Effector memory CD4-positive, alpha-beta T cell (primary cell): ENCODE results near the gene C1QTNF8.

Experiments used
- DNase-seq, 3 donors: peaks; one replicate each; pipeline ENCODE4 v3.0.0-alpha.2; 2020
- H3K27ac ChIP-seq: 2 replicates; pipeline ENCODE4 v1.7.0; 2013; ENCODE audit warnings: mild to moderate bottlenecking, low read length, moderate library complexity; ENCODE audit not compliant: insufficient read depth, poor library complexity, severe bottlenecking
- H3K27me3 ChIP-seq: replicated peaks from 2 replicates; pipeline ENCODE4 v1.7.0; 2013; ENCODE audit warnings: mild to moderate bottlenecking, low read length; ENCODE audit not compliant: insufficient read depth, control insufficient read depth, poor library complexity, severe bottlenecking
- H3K36me3 ChIP-seq: 2 replicates; pipeline ENCODE4 v1.7.0; 2013; ENCODE audit warnings: mild to moderate bottlenecking, low read length, moderate library complexity; ENCODE audit not compliant: control insufficient read depth, insufficient read depth
- H3K4me1 ChIP-seq: 2 replicates; pipeline ENCODE4 v1.7.0; 2013; ENCODE audit warnings: low read length, mild to moderate bottlenecking; ENCODE audit not compliant: control insufficient read depth, insufficient read depth, poor library complexity, severe bottlenecking
- H3K4me3 ChIP-seq: 2 replicates; pipeline ENCODE4 v1.7.0; 2013; ENCODE audit warnings: low read length, low read depth, mild to moderate bottlenecking; ENCODE audit not compliant: insufficient read depth, poor library complexity, severe bottlenecking
- H3K9me3 ChIP-seq: 2 replicates; pipeline ENCODE4 v1.7.0; 2013; ENCODE audit warnings: mild to moderate bottlenecking, low read length, moderate library complexity; ENCODE audit not compliant: control insufficient read depth

The C1QTNF8 gene

DNA sequence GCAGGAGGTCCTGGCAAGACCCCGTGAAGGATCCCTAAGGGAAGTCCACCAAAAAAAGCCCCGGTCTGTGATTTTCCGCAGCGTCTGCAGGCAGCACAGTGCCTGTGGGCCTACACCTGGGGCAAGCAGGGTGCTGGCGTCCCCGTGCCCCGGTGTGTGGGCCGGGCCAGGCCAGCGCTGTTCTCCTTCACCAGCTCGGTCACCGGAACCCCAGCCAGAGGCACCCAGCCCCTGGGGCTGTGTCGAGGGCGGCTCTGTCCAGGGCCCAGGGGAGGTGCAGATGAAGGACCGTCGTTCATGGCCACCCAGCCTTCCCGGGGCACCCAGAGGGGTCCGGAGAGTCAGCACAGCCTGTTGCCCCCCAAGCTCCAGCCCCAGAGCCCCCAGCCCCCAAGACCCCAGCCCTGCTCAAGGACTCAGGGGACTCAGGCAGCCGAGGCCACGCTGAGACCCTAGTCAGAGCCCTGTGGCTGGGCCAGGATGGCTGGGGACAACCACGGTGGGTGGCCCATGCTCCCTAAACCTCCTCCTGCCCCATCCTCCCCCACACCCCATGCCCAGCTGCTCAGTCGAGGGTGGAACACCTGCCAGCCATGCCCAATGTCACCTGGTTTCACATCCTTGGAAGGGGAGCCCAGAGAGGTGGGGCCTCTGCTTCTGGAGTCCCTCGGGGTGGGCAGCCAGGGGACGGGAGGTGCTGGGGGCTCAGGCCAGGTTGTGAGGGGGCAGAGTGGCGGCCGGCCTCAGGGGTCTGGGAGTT lies 5.7 kb upstream of the C1QTNF8 start:
- peaks cover 9% of the 10 kb centered on the region for H3K27me3 ChIP-seq

DNA sequence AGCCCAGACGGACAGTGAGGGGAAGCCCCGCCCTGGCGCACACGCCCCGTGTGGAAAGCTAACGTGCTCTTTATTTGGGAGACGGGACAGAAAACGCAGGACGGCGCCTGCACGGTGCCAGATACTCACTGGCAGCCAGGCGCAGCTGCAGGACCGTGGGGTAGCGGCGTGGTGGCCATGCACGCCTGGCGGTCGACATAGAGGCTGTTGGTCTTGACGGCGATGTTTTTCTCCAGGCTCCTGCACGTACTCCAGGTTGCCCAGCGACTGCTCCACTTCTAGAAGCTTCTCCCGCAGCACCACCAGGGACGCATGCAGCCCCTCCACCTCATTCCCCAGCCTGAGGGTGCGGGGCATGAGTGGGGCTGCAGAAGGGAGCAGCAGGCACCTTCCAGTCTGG lies 5.1 kb upstream of the C1QTNF8 start:
- DNase-seq, result no peak
- Histone ChIP-seq H3K27me3 (peaks cover 9% of the 10 kb centered on the region), H3K9me3 (no peaks in the 10 kb centered on the region), H3K27ac (no peak overlapping the region), H3K4me3 (no peak overlapping the region), H3K4me1 (peaks cover 4% of the 10 kb centered on the region), H3K36me3 (no peaks in the 10 kb centered on the region)

More for the DNA sequence above, 5.7 kb upstream of the C1QTNF8 start:
- Histone ChIP-seq H3K36me3 (no peaks in the 10 kb centered on the region), H3K27ac (no peak overlapping the region), H3K4me3 (no peak overlapping the region), H3K4me1 (peaks cover 4% of the 10 kb centered on the region), H3K9me3 (no peaks in the 10 kb centered on the region)
- DNase-seq, result no peak

DNA sequence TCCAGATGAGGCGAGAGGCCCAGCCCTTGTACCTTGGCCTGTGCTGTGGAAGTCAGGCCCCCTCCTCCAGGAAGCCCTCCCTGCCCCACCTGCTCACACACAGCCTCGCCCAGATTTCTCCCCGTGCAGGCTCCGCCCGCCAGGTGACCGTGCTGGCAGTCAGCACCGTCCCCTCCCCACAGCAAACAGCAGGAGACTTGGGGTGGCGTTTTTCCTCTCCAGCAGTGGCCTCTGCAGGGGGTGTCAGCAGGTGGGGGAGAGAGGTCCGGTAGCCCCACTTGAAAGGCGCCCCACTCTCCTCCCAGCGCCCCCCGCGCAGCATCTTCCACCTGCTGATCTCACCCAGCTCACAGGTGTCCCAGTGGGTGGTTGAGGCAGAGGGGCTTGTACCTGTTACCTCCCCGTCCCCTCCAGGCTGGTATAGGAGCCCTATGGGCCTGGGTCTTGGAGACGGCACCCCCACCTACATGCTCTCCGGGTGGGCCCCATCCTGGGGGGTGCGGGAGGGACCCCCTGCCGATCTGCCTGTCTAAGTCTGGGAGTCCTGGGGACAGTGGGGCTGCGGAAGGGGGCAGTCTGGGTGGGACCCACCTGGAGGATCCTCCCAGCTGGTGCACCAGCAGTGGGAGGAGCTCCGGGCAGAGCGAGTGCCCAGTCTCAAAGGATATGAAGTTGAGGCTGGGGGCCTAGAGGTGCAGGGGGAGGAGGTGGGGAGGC lies 4.2 kb upstream of the C1QTNF8 start:
- Histone ChIP-seq H3K4me3 (no peak overlapping the region), H3K27me3 (peaks cover 9% of the 10 kb centered on the region), H3K36me3 (no peaks in the 10 kb centered on the region), H3K27ac (no peak overlapping the region), H3K4me1 (peaks cover 4% of the 10 kb centered on the region), H3K9me3 (no peaks in the 10 kb centered on the region)
- no peak for DNase-seq

DNA sequence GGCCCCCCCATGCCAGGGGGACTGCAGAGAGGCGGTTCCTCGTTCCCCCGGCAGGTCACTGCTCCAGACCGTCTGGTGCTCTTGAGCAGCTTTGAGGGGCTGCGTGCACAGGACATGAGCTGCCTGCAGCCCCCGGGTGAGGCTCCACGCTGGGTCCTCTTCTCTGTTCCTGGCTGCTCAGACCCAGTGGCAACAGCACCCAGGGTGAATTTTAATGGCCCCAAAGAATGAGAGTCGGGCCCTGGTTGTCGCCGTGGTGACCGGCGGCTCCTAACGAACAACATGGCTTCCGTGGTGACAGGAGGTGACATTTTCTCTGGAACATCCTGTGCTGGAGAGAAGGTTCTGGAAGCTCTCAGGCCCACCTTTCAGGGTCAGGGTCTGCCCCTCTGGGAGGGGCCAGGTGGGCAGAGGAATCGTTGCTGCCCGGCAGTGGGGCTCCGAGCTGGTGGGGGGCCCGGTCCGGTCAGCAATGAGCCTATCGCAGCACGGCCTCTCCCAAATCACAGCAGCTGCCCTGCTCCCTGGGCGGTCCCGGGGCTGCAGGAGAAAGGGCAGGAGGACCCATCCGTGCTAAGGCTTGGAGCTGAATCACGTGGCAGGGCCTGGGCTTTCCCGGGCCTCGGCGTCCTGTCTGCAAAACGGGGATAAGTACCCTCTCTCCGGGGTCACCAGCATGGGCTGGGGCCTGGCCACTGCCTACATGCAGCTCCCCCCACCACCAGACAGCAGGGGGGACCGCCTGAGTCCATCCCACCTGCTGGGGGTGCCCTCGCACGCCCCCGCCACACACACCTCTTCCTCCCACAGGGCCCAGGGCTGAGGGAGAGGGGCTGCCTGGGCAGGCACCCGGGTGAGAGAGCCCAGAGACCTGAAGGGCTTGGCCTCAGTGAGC lies 3.4 kb upstream of the C1QTNF8 start:
- no peak for DNase-seq
- Histone ChIP-seq H3K4me1 (peaks cover 4% of the 10 kb centered on the region), H3K36me3 (no peaks in the 10 kb centered on the region), H3K9me3 (no peaks in the 10 kb centered on the region), H3K4me3 (no peak overlapping the region), H3K27me3 (peaks cover 9% of the 10 kb centered on the region), H3K27ac (no peak overlapping the region)

DNA sequence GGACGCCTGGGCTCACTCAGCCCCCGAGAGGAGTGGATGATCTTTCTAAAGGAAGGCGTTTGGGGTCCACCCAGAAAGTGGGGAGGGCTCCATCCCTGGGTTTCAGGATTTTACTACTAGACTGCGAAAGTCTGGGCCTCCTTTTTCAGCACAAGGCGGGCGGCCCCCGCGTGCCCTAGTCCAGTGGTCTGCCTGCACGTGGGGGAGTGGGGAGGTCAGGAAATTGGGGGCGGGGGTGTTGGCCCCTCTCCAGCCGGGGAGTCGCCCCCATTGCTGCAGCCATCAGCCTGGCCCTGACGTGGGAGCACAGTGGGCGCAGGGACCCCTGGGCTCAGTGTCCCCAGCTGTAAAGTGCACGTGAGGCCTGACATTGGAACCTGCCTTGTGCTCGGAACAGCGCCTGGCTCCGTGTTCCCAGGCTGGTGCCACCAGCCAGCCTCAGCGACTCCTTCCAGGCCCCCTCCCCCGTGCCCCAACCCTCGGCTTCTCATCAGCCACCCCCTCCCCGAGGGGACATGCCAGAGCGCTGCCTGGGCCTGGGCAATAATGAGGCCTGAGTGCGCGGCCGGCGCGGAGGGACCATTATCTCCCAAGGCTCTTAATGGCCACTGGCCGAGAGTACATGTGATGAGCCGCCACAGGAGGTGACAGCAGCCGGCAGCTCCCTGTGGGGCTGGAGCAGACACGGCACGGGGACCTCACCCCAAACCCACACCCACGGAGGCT lies 2.4 kb upstream of the C1QTNF8 start:
- peaks cover 6% of the 10 kb centered on the region for H3K27me3 ChIP-seq
- H3K27ac ChIP-seq, result no peak overlapping the region
- peaks cover 4% of the 10 kb centered on the region for H3K4me1 ChIP-seq
- no peak for DNase-seq
- H3K4me3 ChIP-seq, result no peak overlapping the region
- H3K9me3 ChIP-seq, result no peaks in the 10 kb centered on the region
- H3K36me3 ChIP-seq, result no peaks in the 10 kb centered on the region

DNA sequence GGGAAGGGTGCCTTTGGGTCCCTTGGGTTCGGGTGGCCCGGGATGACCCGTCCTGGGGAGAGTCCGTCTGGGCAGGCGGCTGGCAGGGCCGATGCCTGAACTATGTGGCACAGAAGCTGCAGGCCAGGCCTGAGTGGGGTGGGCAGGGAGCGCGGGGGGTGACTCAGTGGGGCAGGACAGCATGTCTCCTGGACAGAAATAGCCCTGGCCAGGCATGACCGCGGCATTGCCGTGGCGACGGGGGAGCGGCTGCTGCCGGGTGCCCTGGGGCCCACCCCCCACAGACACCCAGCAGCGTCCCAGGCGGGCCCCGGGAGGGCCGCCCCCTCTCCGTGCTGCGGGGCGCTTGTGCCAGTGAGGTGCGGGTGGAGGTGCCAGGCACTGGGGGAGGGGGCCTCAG lies 1.8 kb upstream of the C1QTNF8 start:
- no peak overlapping the region for H3K4me3 ChIP-seq
- no peaks in the 10 kb centered on the region for H3K9me3 ChIP-seq
- H3K27ac ChIP-seq, result no peak overlapping the region
- H3K4me1 ChIP-seq, result peaks cover under 1% of the 10 kb centered on the region
- DNase-seq, result no peak
- H3K36me3 ChIP-seq, result no peaks in the 10 kb centered on the region
- H3K27me3 ChIP-seq, result no peaks in the 10 kb centered on the region

DNA sequence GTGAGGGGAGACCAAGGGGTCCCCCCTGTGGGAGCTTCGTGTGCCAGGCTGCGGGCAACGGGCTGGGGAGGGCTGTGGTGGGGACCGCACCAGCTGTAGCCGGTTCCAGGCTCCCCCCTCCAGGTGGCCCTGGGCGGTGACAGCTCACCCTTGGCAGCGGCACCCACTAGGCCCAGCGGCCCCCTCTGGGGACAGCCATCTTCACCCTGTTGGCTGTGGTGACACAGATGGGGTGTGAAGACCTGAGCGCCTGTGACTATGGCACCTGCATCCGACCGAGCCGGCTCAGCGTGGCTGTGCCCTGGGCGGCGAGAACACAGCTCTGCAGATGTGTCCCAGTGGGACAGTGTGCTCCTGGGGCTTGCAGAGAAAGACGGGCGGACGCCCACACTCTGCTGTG lies 1.1 kb upstream of the C1QTNF8 start:
- no peak overlapping the region for H3K27ac ChIP-seq
- DNase-seq, result no peak
- no peaks in the 10 kb centered on the region for H3K4me1 ChIP-seq
- no peaks in the 10 kb centered on the region for H3K27me3 ChIP-seq
- no peak overlapping the region for H3K4me3 ChIP-seq
- H3K9me3 ChIP-seq, result no peaks in the 10 kb centered on the region
- H3K36me3 ChIP-seq, result no peaks in the 10 kb centered on the region

DNA sequence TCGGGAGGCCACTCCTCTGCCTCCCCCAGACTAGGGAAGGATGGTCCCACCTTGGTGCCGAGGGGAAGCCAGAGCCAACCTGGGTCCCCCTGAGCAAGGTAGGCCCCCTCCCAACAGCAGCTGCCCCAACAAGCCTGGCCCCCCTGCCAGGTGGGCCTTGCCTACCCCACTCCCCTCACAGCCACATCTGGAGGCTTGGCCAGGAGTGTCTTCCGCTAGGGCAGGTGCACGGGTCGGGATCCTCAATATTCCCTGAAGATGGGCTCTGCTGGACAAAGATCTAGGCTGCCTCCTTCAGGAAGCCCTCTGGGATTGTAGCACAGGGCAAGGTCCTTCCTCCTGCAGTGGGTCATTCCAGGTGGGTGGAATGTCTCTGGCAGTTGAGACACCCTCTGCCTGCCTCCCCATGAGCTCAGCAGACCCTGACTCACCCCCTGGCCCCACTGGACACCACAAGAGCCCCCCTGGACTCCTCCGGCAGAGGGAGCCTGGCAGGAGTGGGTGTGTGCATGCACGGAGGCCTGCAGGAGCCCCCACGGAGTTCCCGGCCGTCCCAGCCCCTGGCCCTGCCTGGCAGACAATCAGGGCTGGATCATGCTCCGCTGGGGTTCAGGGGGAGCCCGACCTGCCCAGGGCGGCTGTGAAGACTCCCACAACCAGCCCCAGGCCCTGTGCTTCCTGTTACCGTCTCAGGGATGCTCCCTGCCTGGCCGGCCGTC lies 435 bp downstream of the C1QTNF8 start:
- no peak overlapping the region for H3K4me3 ChIP-seq
- H3K4me1 ChIP-seq, result no peaks in the 10 kb centered on the region
- H3K27me3 ChIP-seq, result no peaks in the 10 kb centered on the region

More for the DNA sequence above, 435 bp downstream of the C1QTNF8 start:
- Histone ChIP-seq H3K9me3 (no peaks in the 10 kb centered on the region), H3K27ac (no peak overlapping the region), H3K36me3 (no peaks in the 10 kb centered on the region)
- DNase-seq, result no peak
